Astrocyte (in vitro differentiated cells and primary cell): ENCODE data around the gene TCF3. TPM values are rescaled to one million over a fixed set of nuclear protein-coding genes. Genes with fewer than 3 reads are reported as not detected.

Experiments used
- DNase-seq: peaks from one replicate; pipeline ENCODE4 v3.0.0-alpha.2; 2010; ENCODE audit warnings: low read depth
- FAIRE-seq: peaks from 2 replicates; lab custom pipeline; 2011; peaks lifted over from hg19 to GRCh38; lab: Jason Lieb, UNC
- H2AFZ ChIP-seq: 2 replicates; pipeline ENCODE4 v1.6.0; 2012; ENCODE audit warnings: low read depth, low read length, inconsistent platforms
- H3K27ac ChIP-seq: 2 replicates; pipeline ENCODE4 v1.5.1; 2011; ENCODE audit warnings: low read depth, low read length, inconsistent platforms
- H3K27me3 ChIP-seq: 2 replicates; pipeline ENCODE4 v1.6.0; 2011; ENCODE audit warnings: low read length, inconsistent platforms; ENCODE audit not compliant: insufficient read depth
- H3K36me3 ChIP-seq: 2 replicates; pipeline ENCODE4 v1.5.1; 2011; ENCODE audit warnings: low read length, inconsistent platforms; ENCODE audit not compliant: insufficient read depth
- H3K4me1 ChIP-seq: 2 replicates; pipeline ENCODE4 v1.5.1; 2011; ENCODE audit warnings: low read length, inconsistent platforms; ENCODE audit not compliant: insufficient read depth
- H3K4me2 ChIP-seq: 2 replicates; pipeline ENCODE4 v1.6.0; 2012; ENCODE audit warnings: low read length, inconsistent platforms
- H3K4me3 ChIP-seq: 2 replicates; pipeline ENCODE4 v1.5.1; 2011; ENCODE audit warnings: low read depth, mild to moderate bottlenecking, low read length, inconsistent platforms; ENCODE audit not compliant: insufficient read depth
- H3K79me2 ChIP-seq: 2 replicates; pipeline ENCODE4 v1.6.0; 2012; ENCODE audit warnings: mild to moderate bottlenecking, low read length, inconsistent platforms; ENCODE audit not compliant: insufficient read depth
- H3K9ac ChIP-seq: 2 replicates; pipeline ENCODE4 v1.6.0; 2012; ENCODE audit warnings: mild to moderate bottlenecking, low read length, inconsistent platforms
- H3K9me3 ChIP-seq: 2 replicates; pipeline ENCODE4 v1.5.1; 2012; ENCODE audit warnings: low read depth, mild to moderate bottlenecking, low read length, inconsistent platforms; ENCODE audit not compliant: insufficient read depth
- H4K20me1 ChIP-seq: 2 replicates; pipeline ENCODE4 v1.6.0; 2012; ENCODE audit warnings: low read length, inconsistent platforms; ENCODE audit not compliant: insufficient read depth
- H3K27ac Mint-ChIP-seq: one replicate; pipeline ENCODE4 v1.8.0; 2021; ENCODE audit warnings: mild to moderate bottlenecking, mixed read lengths; ENCODE audit not compliant: unreplicated experiment
- H3K27me3 Mint-ChIP-seq: one replicate; pipeline ENCODE4 v1.8.0; 2021; ENCODE audit warnings: low read depth, mixed read lengths; ENCODE audit not compliant: unreplicated experiment
- H3K36me3 Mint-ChIP-seq: one replicate; pipeline ENCODE4 v1.8.0; 2021; ENCODE audit warnings: low read depth, mixed read lengths; ENCODE audit not compliant: unreplicated experiment
- H3K4me1 Mint-ChIP-seq: one replicate; pipeline ENCODE4 v1.8.0; 2021; ENCODE audit warnings: low read depth, mixed read lengths; ENCODE audit not compliant: unreplicated experiment
- H3K4me3 Mint-ChIP-seq: one replicate; pipeline ENCODE4 v1.8.0; 2021; ENCODE audit warnings: mild to moderate bottlenecking, moderate library complexity, mixed read lengths; ENCODE audit not compliant: unreplicated experiment
- H3K9me3 Mint-ChIP-seq: one replicate; pipeline ENCODE4 v1.8.0; 2021; ENCODE audit warnings: mild to moderate bottlenecking, mixed read lengths; ENCODE audit not compliant: unreplicated experiment
- EZH2 ChIP-seq: IDR thresholded peaks from 2 replicates; pipeline ENCODE4 v1.6.1; 2012; ENCODE audit warnings: mild to moderate bottlenecking, low read length, inconsistent platforms; ENCODE audit not compliant: insufficient read depth
- total RNA-seq: library from RNA; stranded (reverse); gene quantifications from 2 replicates; pipeline ENCODE4 v1.2.1, GENCODE V29; 2021
- TF ChIP-seq, protein P1 (sequence below): IDR thresholded peaks from 2 replicates; pipeline ENCODE4 v1.5.1; 2011; ENCODE audit warnings: low read depth, mild to moderate bottlenecking, inconsistent platforms, low read length, moderate library complexity; ENCODE audit not compliant: insufficient read depth

The TCF3 gene
- total RNA-seq, 1 donor from 2014 or later, result 173 TPM

DNA sequence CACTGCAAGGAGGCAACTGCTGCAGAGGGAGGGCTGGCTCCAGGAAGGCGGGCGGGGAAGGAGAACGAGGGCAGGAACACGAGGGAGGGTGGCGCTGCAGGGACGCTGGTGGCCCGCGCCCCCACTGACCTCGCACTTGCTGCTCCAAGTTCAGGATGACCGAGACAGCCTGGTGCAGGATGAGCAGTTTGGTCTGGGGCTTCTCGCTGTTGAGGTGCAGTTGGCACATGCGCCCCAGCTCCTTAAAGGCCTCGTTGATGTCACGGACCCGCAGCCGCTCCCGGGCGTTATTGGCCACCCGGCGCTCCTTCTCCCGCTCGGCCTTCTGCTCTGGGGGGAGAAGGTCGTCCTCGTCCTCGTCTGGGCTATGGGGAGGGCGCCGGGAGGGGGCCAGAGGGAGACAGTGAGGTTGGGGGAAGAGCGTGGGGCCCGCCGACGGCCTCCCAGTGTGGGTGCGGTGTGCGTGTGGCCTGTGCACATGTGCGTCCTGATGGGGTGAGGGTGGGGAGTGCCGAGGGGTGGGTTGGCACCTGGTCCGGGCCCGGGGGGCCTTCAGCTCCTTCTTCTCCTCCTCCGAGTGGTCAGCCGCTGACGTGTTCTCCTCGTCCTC, 37.2 kb downstream of the TCF3 start:
- H3K36me3 Mint-ChIP-seq, result peaks cover 5% of the 10 kb centered on the region
- H3K9me3 Mint-ChIP-seq, result no peaks in the 10 kb centered on the region

DNA sequence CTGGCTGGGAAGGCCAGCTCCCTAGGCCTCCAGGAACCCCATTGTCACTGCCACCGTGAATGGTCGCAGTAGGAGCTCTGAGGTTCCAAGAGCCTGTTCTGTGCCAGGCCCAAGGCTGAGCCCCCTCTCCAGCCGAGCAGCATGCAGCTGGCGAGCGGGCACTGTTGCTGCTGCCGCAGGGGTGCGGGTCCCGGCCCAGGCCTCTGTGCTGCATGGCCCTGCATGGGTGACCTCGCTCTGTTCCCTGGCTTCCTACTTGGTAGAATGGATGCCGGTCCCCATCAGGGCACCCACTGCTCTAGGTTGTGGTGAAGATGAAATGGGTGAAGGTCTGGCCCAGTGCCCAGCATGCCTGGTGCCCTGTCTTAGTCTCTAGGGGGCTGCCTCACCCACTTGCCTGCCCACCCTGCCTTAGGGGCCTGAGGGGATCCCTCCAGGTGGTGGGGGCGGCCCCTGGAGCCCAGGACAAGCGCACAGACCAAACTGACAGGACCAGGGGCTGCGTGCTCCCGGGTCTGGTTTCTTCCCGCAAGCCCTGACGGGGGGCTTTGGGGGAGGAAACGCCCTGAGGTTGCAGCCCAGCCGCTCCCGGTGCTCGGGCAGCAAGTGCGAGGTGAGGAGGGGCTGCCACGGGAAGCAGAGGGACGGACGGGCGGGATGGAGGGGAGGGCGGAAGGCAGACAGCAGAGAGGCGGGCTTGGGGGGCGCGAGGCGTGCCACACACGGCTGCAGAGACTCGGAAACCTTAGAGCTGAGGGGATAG, 38.4 kb downstream of the TCF3 start:
- Mint-ChIP-seq H3K9me3 (no peaks in the 10 kb centered on the region), H3K36me3 (peaks cover 7% of the 10 kb centered on the region)

More for the DNA sequence above, 37.2 kb downstream of the TCF3 start:
- H3K4me3 ChIP-seq, result no peak overlapping the region
- Mint-ChIP-seq H3K4me1 (peaks cover 3% of the 10 kb centered on the region), H3K27ac (no peak overlapping the region), H3K4me3 (no peak overlapping the region), H3K27me3 (no peaks in the 10 kb centered on the region)
- peaks cover 16% of the 10 kb centered on the region for H3K36me3 ChIP-seq
- peaks cover 2% of the 10 kb centered on the region for H3K79me2 ChIP-seq
- no peak overlapping the region for H3K4me2 ChIP-seq
- no peaks in the 10 kb centered on the region for H3K9me3 ChIP-seq
- no peak for FAIRE-seq
- TF ChIP-seq, protein P1, sequence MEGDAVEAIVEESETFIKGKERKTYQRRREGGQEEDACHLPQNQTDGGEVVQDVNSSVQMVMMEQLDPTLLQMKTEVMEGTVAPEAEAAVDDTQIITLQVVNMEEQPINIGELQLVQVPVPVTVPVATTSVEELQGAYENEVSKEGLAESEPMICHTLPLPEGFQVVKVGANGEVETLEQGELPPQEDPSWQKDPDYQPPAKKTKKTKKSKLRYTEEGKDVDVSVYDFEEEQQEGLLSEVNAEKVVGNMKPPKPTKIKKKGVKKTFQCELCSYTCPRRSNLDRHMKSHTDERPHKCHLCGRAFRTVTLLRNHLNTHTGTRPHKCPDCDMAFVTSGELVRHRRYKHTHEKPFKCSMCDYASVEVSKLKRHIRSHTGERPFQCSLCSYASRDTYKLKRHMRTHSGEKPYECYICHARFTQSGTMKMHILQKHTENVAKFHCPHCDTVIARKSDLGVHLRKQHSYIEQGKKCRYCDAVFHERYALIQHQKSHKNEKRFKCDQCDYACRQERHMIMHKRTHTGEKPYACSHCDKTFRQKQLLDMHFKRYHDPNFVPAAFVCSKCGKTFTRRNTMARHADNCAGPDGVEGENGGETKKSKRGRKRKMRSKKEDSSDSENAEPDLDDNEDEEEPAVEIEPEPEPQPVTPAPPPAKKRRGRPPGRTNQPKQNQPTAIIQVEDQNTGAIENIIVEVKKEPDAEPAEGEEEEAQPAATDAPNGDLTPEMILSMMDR, result no peak
- no peak for TF ChIP-seq EZH2
- no peak overlapping the region for H3K9ac ChIP-seq
- no peak overlapping the region for H3K27ac ChIP-seq
- no peak for DNase-seq
- peaks cover 7% of the 10 kb centered on the region for H3K4me1 ChIP-seq
- no peak overlapping the region for H2AFZ ChIP-seq
- H4K20me1 ChIP-seq, result peaks cover 45% of the 10 kb centered on the region
- no peaks in the 10 kb centered on the region for H3K27me3 ChIP-seq

More for the DNA sequence above, 38.4 kb downstream of the TCF3 start:
- Mint-ChIP-seq H3K27ac (no peak overlapping the region), H3K4me1 (peaks cover 2% of the 10 kb centered on the region), H3K27me3 (no peaks in the 10 kb centered on the region), H3K4me3 (no peak overlapping the region)
- Histone ChIP-seq H3K27me3 (no peaks in the 10 kb centered on the region), H3K36me3 (peaks cover 16% of the 10 kb centered on the region), H3K4me2 (no peak overlapping the region), H2AFZ (no peak overlapping the region), H3K9ac (no peak overlapping the region), H3K9me3 (no peaks in the 10 kb centered on the region), H3K79me2 (no peaks in the 10 kb centered on the region), H3K4me1 (peaks cover 7% of the 10 kb centered on the region), H3K27ac (no peak overlapping the region), H3K4me3 (no peak overlapping the region), H4K20me1 (peaks cover 45% of the 10 kb centered on the region)
- FAIRE-seq, result no peak
- DNase-seq, result no peak
- TF ChIP-seq EZH2, result no peak
- TF ChIP-seq, protein P1, result no peak
